T-cell (primary cell): ENCODE measurements around the gene FAM110C. TPM values are rescaled to one million over a fixed set of nuclear protein-coding genes. Genes with fewer than 3 reads are reported as not detected.

ENCODE experiments used
- ATAC-seq, 4 experiments: fragments of 200-7000 bp in 3 of 4; fragments of 150-1000 bp in 1 of 4; cut with Tn5 transposase; replicated peaks in 1 of 4; 1 replicate in 3 of 4; 2 replicates in 1 of 4; pipeline ENCODE4 v1.10.0; 2021; ENCODE audit warnings: moderate library complexity in 3 of 4, mild to moderate bottlenecking in 2 of 4, moderate number of reproducible peaks in 1 of 4
- CTCF ChIA-PET, 2 donors: fragments of 300-600 bp; sonication (Branson Sonifier 250); formaldehyde crosslinking; loops; one replicate each; lab custom pipeline; 2022; ENCODE audit warnings: antibody characterized with exemption in 2 of 2; lab: Charles Lee
- POLR2A ChIA-PET, 2 donors: fragments of 300-600 bp; sonication (Branson Sonifier 250); formaldehyde crosslinking; loops; one replicate each; lab custom pipeline; 2022; ENCODE audit warnings: antibody characterized with exemption in 2 of 2; lab: Charles Lee
- DNase-seq, 35 experiments: peaks; one replicate each; pipeline versions ENCODE4 v3.0.0 to v3.0.0-alpha.2; 2013 to 2023
- H3K27ac ChIP-seq: one replicate; pipeline ENCODE4 v1.5.1; 2013; ENCODE audit warnings: low read length
- H3K27me3 ChIP-seq, 2 experiments: replicated peaks in 1 of 2; 1 replicate in 1 of 2; 2 replicates in 1 of 2; pipeline versions ENCODE4 v1.6.1 to v1.7.0; 2013; ENCODE audit warnings: low read length in 1 of 2, mixed read lengths in 1 of 2; ENCODE audit not compliant: control insufficient read depth in 2 of 2, insufficient read depth in 2 of 2; ENCODE audit errors: extremely low read depth in 1 of 2
- H3K36me3 ChIP-seq, 2 donors: 1 replicate in 1 of 2; 2 replicates in 1 of 2; pipeline versions ENCODE4 v1.6.1 to v1.7.0; 2013; ENCODE audit warnings: low read length in 1 of 2; ENCODE audit not compliant: control insufficient read depth in 2 of 2, insufficient read depth in 1 of 2; ENCODE audit errors: extremely low read depth in 1 of 2
- H3K4me1 ChIP-seq, 2 experiments: 1 replicate in 1 of 2; 2 replicates in 1 of 2; pipeline versions ENCODE4 v1.6.1 to v1.7.0; 2013; ENCODE audit warnings: low read length in 2 of 2, mixed read lengths in 1 of 2; ENCODE audit not compliant: insufficient read depth in 2 of 2, control insufficient read depth in 1 of 2; ENCODE audit errors: extremely low read depth in 1 of 2
- H3K4me3 ChIP-seq, 2 donors: 1 replicate in 1 of 2; 2 replicates in 1 of 2; pipeline versions ENCODE4 v1.5.1 to v1.7.0; 2013; ENCODE audit warnings: mild to moderate bottlenecking in 2 of 2, low read length in 1 of 2, moderate library complexity in 1 of 2; ENCODE audit not compliant: control insufficient read depth in 1 of 2; ENCODE audit errors: extremely low read depth in 1 of 2
- H3K9me3 ChIP-seq: 2 replicates; pipeline ENCODE4 v1.7.0; 2013
- H3K27ac Mint-ChIP-seq, 2 donors: one replicate each; pipeline ENCODE4 v1.8.0; 2020 to 2021; ENCODE audit warnings: mild to moderate bottlenecking in 2 of 2, mixed read lengths in 2 of 2
- H3K27me3 Mint-ChIP-seq, 2 donors: one replicate each; pipeline ENCODE4 v1.8.0; 2021 to 2022; ENCODE audit warnings: mixed read lengths in 2 of 2
- H3K36me3 Mint-ChIP-seq: one replicate; pipeline ENCODE4 v1.8.0; 2021; ENCODE audit warnings: mixed read lengths
- H3K4me1 Mint-ChIP-seq, 3 donors: one replicate each; pipeline ENCODE4 v1.8.0; 2020 to 2022; ENCODE audit warnings: mixed read lengths in 3 of 3, mild to moderate bottlenecking in 1 of 3
- H3K4me3 Mint-ChIP-seq, 3 donors: one replicate each; pipeline ENCODE4 v1.8.0; 2020 to 2022; ENCODE audit warnings: mild to moderate bottlenecking in 3 of 3, mixed read lengths in 3 of 3, moderate library complexity in 3 of 3
- H3K9me3 Mint-ChIP-seq, 3 donors: one replicate each; pipeline ENCODE4 v1.8.0; 2020 to 2022; ENCODE audit warnings: mixed read lengths in 3 of 3
- WGBS: methylation state at CpG from one replicate; pipeline ENCODE4 v1.1.5; 2013; ENCODE audit warnings: missing lambda C conversion rate; ENCODE audit not compliant: insufficient coverage; 5-methylcytosine and 5-hydroxymethylcytosine counted together
- total RNA-seq, 35 experiments: library from RNA in 6 of 35; stranded (reverse) in 6 of 35; fragments of 120-200 nt in 1 of 35; gene quantifications; one replicate each; pipeline versions ENCODE4 v1.2.1 to v1.2.4 and lab custom pipeline; 2013 to 2026

Gene FAM110C
- total RNA-seq, 5 donors from 2014 or later (not counting 1 experiment from before 2014, with no cell fraction given) = 0.35 to 1.9 (median 0.72) TPM

DNA sequence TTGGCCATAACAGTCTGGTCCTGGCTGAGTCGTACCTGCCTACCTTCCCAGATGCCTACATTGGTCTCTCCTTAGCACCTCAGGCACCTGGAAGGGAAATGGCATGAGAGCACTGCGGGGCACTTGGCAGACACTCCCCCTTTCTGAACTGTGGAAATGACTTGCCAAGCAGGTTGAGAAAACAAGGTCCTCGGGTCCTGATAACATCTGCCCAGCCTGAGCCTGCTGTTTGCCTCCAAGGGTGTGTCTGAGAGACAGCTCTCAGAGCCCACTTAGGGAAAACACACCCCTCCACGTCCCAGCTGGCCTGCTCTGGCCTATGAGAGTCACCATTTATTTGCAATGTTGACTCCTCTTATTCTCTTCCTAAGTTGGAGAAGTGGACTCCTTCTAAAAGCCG, 10.5 kb downstream of the FAM110C start:
- Mint-ChIP-seq H3K27me3 (peaks cover 14 to 19% of the 10 kb centered on the region in 2 donors), H3K9me3 (no peaks in the 10 kb centered on the region), H3K36me3 (no peaks in the 10 kb centered on the region), H3K4me1 (peaks cover 17 to 39% (median 39%) of the 10 kb centered on the region in 3 donors), H3K27ac (peak overlapping the region in 1 of 2 donors; percentile 19), H3K4me3 (no peak overlapping the region)
- Histone ChIP-seq H3K27ac (no peak overlapping the region), H3K4me3 (no peak overlapping the region), H3K9me3 (no peaks in the 10 kb centered on the region), H3K4me1 (peaks cover 0 to 23% of the 10 kb centered on the region in 2 experiments), H3K27me3 (peaks cover 4% of the 10 kb centered on the region in 2 experiments), H3K36me3 (no peaks in the 10 kb centered on the region)
- 64% methylated on average over 3 of the region's 5 CpGs for WGBS
- POLR2A ChIA-PET = no interaction called here
- ATAC-seq (no peak), DNase-seq (no peak)
- CTCF ChIA-PET = no interaction called here

DNA sequence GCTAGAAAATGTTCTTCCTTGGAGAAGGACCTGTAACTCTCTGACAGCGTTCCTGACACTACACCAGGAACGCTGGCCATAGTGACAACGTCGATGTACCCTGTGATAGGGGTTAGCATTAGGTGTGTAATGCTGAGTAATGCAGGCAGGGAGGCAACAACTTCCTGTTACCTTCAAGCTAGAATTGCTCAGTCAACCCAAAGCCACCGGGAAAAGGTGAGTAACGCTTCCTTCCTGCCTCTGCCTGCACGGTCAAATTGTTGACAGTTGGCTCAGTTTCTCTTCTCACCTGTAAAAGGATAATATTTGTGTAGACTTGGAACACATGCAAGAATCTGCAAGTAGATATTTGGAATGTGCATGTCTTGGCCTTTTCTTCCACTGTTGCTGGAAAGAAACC, 12.7 kb downstream of the FAM110C start:
- Histone ChIP-seq H3K4me3 (no peak overlapping the region), H3K4me1 (peaks cover 0 to 30% of the 10 kb centered on the region in 2 experiments), H3K27me3 (peaks cover 0 to 4% of the 10 kb centered on the region in 2 experiments), H3K9me3 (no peaks in the 10 kb centered on the region), H3K27ac (peak overlapping the region; percentile 32), H3K36me3 (no peaks in the 10 kb centered on the region)
- no CpG with 5 or more reads among the region's 7 CpGs for WGBS
- POLR2A ChIA-PET = no interaction called here
- ATAC-seq (peak; percentile 67 to 96 (median 84)), DNase-seq (peak in 4 of 35 experiments; percentile 11 to 47 (median 38))
- peaks cover 4 to 6% of the 10 kb centered on the region in 2 donors for H3K27me3 Mint-ChIP-seq
- H3K4me1 Mint-ChIP-seq = peaks cover 20 to 45% (median 40%) of the 10 kb centered on the region in 3 donors
- H3K27ac Mint-ChIP-seq = peak overlapping the region; percentile 59 to 88
- H3K36me3 Mint-ChIP-seq = no peaks in the 10 kb centered on the region
- CTCF ChIA-PET = no interaction called here
- peak overlapping the region; percentile 22 to 66 (median 54) for H3K4me3 Mint-ChIP-seq
- H3K9me3 Mint-ChIP-seq = no peaks in the 10 kb centered on the region

DNA sequence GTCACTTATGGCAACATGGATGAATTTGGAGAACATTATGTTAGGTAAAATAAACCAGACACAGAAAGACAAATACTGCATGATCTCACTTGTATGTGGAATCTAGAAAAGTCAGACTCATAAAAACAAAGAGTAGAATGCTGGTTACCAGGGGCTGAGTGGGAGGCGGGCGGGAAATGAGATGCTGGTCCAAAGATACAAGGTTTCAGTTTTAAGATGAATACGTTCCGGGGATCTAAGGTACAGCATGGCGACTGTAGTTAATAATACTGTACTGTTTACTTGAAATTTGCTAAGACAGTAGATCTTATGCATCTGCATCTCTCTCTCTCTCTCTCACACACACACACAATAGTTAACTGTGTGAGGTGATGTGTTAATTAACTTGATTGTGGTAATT, 14.2 kb downstream of the FAM110C start:
- Histone ChIP-seq H3K4me1 (peaks cover 0 to 31% of the 10 kb centered on the region in 2 experiments), H3K27ac (no peak overlapping the region), H3K27me3 (no peaks in the 10 kb centered on the region), H3K36me3 (no peaks in the 10 kb centered on the region), H3K9me3 (no peaks in the 10 kb centered on the region), H3K4me3 (no peak overlapping the region)
- 58% methylated on average over 2 of the region's 5 CpGs for WGBS
- H3K27ac Mint-ChIP-seq = no peak overlapping the region
- no peak overlapping the region for H3K4me3 Mint-ChIP-seq
- ChIA-PET CTCF (no interaction called here), POLR2A (no interaction called here)
- no peaks in the 10 kb centered on the region for H3K36me3 Mint-ChIP-seq
- ATAC-seq = no peak
- H3K27me3 Mint-ChIP-seq = peaks cover 0 to under 1% of the 10 kb centered on the region in 2 donors
- H3K9me3 Mint-ChIP-seq = no peaks in the 10 kb centered on the region
- no peak for DNase-seq
- H3K4me1 Mint-ChIP-seq = peaks cover 31 to 54% (median 49%) of the 10 kb centered on the region in 3 donors

DNA sequence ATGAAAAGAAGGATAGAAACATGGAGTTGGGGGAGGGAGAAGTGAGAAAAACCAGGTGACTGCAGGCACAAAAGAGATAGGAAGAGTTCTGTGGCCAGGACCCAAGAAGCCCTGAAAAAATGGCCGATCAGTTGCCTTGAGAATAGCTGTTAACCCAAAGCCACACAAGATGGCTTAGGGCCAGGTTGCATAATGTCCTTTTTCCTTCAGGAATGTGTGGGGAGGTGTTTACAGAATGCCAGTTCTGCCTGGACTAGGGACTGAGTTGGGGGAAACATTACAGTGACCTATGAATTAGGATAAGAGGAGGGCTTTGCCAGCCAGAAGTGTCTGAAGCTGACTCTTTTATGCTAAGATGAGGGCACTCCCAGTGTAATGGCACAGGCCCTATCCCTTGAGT, 17.1 kb downstream of the FAM110C start:
- no peak for DNase-seq
- 100% methylated on average over 1 of the region's 1 CpG for WGBS
- H3K4me3 ChIP-seq = no peak overlapping the region
- H3K9me3 Mint-ChIP-seq = no peaks in the 10 kb centered on the region
- peaks cover 0 to 24% of the 10 kb centered on the region in 2 experiments for H3K4me1 ChIP-seq
- peaks cover 0 to 6% of the 10 kb centered on the region in 2 donors for H3K27me3 Mint-ChIP-seq
- no peaks in the 10 kb centered on the region for H3K27me3 ChIP-seq
- no peak overlapping the region for H3K4me3 Mint-ChIP-seq
- no peaks in the 10 kb centered on the region for H3K36me3 Mint-ChIP-seq
- no peaks in the 10 kb centered on the region for H3K9me3 ChIP-seq
- H3K27ac Mint-ChIP-seq = no peak overlapping the region
- CTCF ChIA-PET = no interaction called here
- no peak overlapping the region for H3K27ac ChIP-seq
- peaks cover 36 to 48% (median 42%) of the 10 kb centered on the region in 3 donors for H3K4me1 Mint-ChIP-seq
- POLR2A ChIA-PET = no interaction called here
- no peak for ATAC-seq
- H3K36me3 ChIP-seq = no peaks in the 10 kb centered on the region

DNA sequence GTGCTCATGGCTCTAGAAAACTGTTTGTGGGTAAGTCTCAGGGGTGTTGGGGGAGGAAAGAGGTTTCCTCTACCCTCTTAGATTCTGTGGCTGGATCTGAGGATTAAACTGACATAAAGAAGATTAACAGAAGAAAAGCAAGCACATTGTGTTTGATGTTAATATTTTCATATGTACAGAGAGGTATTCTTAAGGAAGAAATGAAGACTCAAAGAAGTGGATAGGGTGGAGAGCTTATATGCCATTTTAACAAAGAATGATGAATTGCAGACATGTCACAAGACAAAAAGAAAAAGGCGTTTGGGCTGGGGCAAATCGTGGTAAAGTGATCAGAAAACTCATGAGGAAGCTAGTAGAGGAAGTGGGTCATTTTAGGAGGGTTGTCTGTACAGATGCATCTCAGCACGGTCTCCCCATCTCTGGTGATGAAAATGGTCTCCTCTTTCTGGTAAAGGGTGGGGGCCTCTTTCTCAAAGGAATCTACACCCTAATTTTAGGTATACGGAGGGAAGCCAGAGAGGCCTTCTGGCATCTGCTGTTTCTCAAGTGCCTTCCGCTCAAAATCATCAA, 17.8 kb downstream of the FAM110C start:
- H3K27me3 Mint-ChIP-seq = peaks cover 0 to 6% of the 10 kb centered on the region in 2 donors
- H3K4me3 Mint-ChIP-seq = no peak overlapping the region
- peaks cover 0 to 23% of the 10 kb centered on the region in 2 experiments for H3K4me1 ChIP-seq
- DNase-seq = no peak
- peak overlapping the region; percentile 29 to 42 for H3K27ac Mint-ChIP-seq
- no peak overlapping the region for H3K27ac ChIP-seq
- no peaks in the 10 kb centered on the region for H3K36me3 Mint-ChIP-seq
- peaks cover 36 to 48% (median 41%) of the 10 kb centered on the region in 3 donors for H3K4me1 Mint-ChIP-seq
- H3K27me3 ChIP-seq = no peaks in the 10 kb centered on the region
- H3K9me3 Mint-ChIP-seq = no peaks in the 10 kb centered on the region
- no peaks in the 10 kb centered on the region for H3K9me3 ChIP-seq
- no peak for ATAC-seq
- CTCF ChIA-PET = no interaction called here
- no peaks in the 10 kb centered on the region for H3K36me3 ChIP-seq
- no peak overlapping the region for H3K4me3 ChIP-seq
- POLR2A ChIA-PET = no interaction called here
- WGBS = 6% methylated on average over 2 of the region's 5 CpGs

DNA sequence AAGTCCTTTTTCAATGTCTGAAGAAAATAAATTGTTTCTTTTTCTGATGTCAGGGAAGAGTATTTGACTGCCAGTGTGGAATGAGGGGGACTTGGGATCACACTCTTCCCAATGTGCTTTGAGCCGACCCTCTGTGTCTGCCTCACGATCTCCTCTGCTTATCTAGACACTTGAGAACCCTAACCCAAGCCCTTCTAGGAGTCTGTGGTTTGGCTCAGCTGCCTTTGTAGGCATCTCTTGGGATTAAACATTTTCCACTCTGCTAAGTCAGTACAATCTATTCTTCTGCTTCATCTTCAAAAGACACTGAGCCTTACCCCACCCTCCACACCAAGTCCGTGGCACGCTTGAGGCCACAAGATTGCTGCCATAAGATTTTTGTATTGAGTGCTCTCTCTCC, 19.4 kb downstream of the FAM110C start:
- ATAC-seq = no peak
- POLR2A ChIA-PET = no interaction called here
- DNase-seq = no peak
- no CpG with 5 or more reads among the region's 4 CpGs for WGBS
- CTCF ChIA-PET = no interaction called here
- H3K27ac ChIP-seq = no peak overlapping the region
- peaks cover 0 to 15% of the 10 kb centered on the region in 2 experiments for H3K4me1 ChIP-seq
- H3K36me3 Mint-ChIP-seq = no peaks in the 10 kb centered on the region
- no peak overlapping the region for H3K4me3 Mint-ChIP-seq
- peaks cover 0 to 4% (median 0%) of the 10 kb centered on the region in 3 donors for H3K9me3 Mint-ChIP-seq
- H3K4me3 ChIP-seq = no peak overlapping the region
- peaks cover 0 to 6% of the 10 kb centered on the region in 2 donors for H3K27me3 Mint-ChIP-seq
- H3K27ac Mint-ChIP-seq = peak overlapping the region in 1 of 2 donors; percentile 14
- peaks cover 34 to 35% (median 35%) of the 10 kb centered on the region in 3 donors for H3K4me1 Mint-ChIP-seq
- H3K36me3 ChIP-seq = no peaks in the 10 kb centered on the region
- H3K27me3 ChIP-seq = no peaks in the 10 kb centered on the region
- H3K9me3 ChIP-seq = no peaks in the 10 kb centered on the region
